Panc1 (cell line): Measurements from ENCODE around the gene TSKS. TPM values are rescaled to one million over a fixed set of nuclear protein-coding genes. Genes with fewer than 3 reads are reported as not detected.

Experiments used
- ATAC-seq: fragments of 200-7000 bp; cut with Tn5 transposase; 2 replicates; pipeline ENCODE4 v1.9.1; 2020; ENCODE audit warnings: mild to moderate bottlenecking, moderate library complexity
- BruUV-seq: library from RNA; stranded (reverse); fragments of 400-500 nt; replicated peaks from 2 replicates; lab custom pipeline; 2021; lab: Mats Ljungman, UMichigan
- CTCF ChIA-PET: fragments of 300-600 bp; sonication (Branson Sonifier 250); formaldehyde crosslinking; loops from one replicate; lab custom pipeline; 2022; ENCODE audit warnings: antibody characterized with exemption; lab: Charles Lee
- POLR2A ChIA-PET: fragments of 300-600 bp; sonication (Branson Sonifier 250); formaldehyde crosslinking; loops from one replicate; lab custom pipeline; 2022; ENCODE audit warnings: antibody characterized with exemption; lab: Charles Lee
- DNase-seq: peaks from one replicate; pipeline ENCODE4 v3.0.0-alpha.2; 2010; ENCODE audit warnings: low read depth, low spot score
- H3K27ac ChIP-seq: 2 replicates; pipeline ENCODE4 v1.5.1; 2011; ENCODE audit warnings: mild to moderate bottlenecking, low read length, inconsistent platforms
- H3K27me3 ChIP-seq: fragments of 200-500 bp; sonication (Bioruptor generic); 2 replicates; pipeline ENCODE4 v1.6.0; 2014; ENCODE audit warnings: low read length, inconsistent platforms; ENCODE audit not compliant: control insufficient read depth, insufficient read depth
- H3K36me3 ChIP-seq: fragments of 200-500 bp; sonication (Bioruptor generic); 2 replicates; pipeline ENCODE4 v1.5.1; 2014; ENCODE audit warnings: inconsistent platforms, mild to moderate bottlenecking, low read length, moderate library complexity; ENCODE audit not compliant: control insufficient read depth, insufficient read depth
- H3K4me1 ChIP-seq: 2 replicates; pipeline ENCODE4 v1.5.1; 2011; ENCODE audit warnings: inconsistent platforms, mild to moderate bottlenecking, low read length, moderate library complexity; ENCODE audit not compliant: control insufficient read depth, insufficient read depth
- H3K4me3 ChIP-seq, 2 experiments: 2 replicates each; pipeline ENCODE4 v1.5.1; 2011 to 2012; ENCODE audit warnings: low read depth in 2 of 2, low read length in 2 of 2, mild to moderate bottlenecking in 2 of 2, inconsistent platforms in 1 of 2, moderate library complexity in 1 of 2
- H3K9me3 ChIP-seq: fragments of 200-500 bp; sonication (Bioruptor generic); 2 replicates; pipeline ENCODE4 v1.5.1; 2014; ENCODE audit warnings: low read depth, mild to moderate bottlenecking, inconsistent platforms, low read length, moderate library complexity; ENCODE audit not compliant: control insufficient read depth, insufficient read depth
- CTCF ChIP-seq: fragments of 450-650 bp; IDR thresholded peaks from 2 replicates; pipeline ENCODE4 v1.5.1; 2017; ENCODE audit warnings: mild to moderate bottlenecking
- POLR2AphosphoS5 ChIP-seq: IDR thresholded peaks from 2 replicates; pipeline ENCODE4 v1.6.1; 2012; ENCODE audit warnings: mild to moderate bottlenecking, low read depth, low read length, moderate library complexity
- SIN3A ChIP-seq: IDR thresholded peaks from 2 replicates; pipeline ENCODE4 v1.6.1; 2012; ENCODE audit warnings: low read depth, mild to moderate bottlenecking, low read length, moderate library complexity, borderline replicate concordance; ENCODE audit not compliant: insufficient read depth
- TCF7L2 ChIP-seq: IDR thresholded peaks from 2 replicates; pipeline ENCODE4 v1.6.1; 2011; ENCODE audit warnings: mild to moderate bottlenecking, low read depth, low read length, inconsistent platforms
- in situ Hi-C: cut with HindIII; loops from 2 replicates; pipeline ENCODE4 v1.10.0; 2016; ENCODE audit warnings: low sequenced_read_pairs, low pct_unique_long_range_greater_than_20kb
- intact Hi-C: fragments of 100-400 bp; cut with micrococcal nuclease; formaldehyde crosslinking; loops from one replicate; pipeline ENCODE4 v1.10.0; 2022; ENCODE audit not compliant: unreplicated experiment
- total RNA-seq: library from RNA; stranded (reverse); gene quantifications from one replicate; pipeline ENCODE4 v1.2.1, GENCODE V29; 2021; ENCODE audit not compliant: unreplicated experiment
- TF ChIP-seq, protein P1 (sequence below), 2 experiments: IDR thresholded peaks; 2 replicates each; pipeline ENCODE4 v1.6.1; 2011 to 2012; ENCODE audit warnings: low read depth in 2 of 2, control low read depth in 1 of 2, low read length in 1 of 2, mild to moderate bottlenecking in 1 of 2, moderate library complexity in 1 of 2; ENCODE audit not compliant: insufficient read depth in 1 of 2

The TSKS gene
- total RNA-seq, 1 experiment from 2014 or later: not detected

DNA sequence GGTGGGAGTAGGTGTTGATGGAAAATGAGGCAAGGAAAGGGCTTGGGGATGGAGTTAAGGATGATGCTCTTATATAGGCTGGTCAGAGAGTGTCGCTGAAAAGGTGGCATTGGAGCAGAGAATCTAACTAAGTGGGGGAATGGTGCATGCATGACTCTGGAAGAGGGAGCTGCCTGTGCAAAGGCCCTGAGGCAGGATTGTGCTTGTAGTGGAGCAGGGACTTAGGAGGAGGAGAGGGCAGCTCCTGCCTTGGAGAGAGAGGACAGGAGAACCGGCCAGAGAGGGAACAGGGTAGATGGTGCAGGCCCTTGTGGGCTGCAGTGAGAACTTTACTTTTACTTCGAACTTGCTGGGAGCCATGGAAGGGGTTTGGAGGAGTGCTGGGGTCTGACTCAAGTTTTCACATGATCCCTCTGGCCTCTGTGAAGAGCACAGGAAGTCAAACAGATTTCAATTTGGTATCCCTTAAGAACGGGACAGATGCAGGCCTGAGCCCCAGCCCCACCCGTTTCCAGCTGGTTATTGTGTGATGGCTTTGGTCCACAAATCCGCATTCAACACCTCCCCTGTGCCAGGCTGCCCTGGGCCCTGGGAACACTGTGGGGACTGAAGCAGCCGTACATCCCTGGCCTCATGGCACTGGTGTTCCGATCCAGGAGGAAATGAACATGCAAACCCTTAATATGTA is 10.7 kb upstream of the TSKS start:
- ATAC-seq (no peak), DNase-seq (no peak)
- in situ Hi-C loops (no loop called here), intact Hi-C loops (no loop called here)
- Histone ChIP-seq H3K4me3 (no peak overlapping the region), H3K36me3 (no peaks in the 10 kb centered on the region), H3K4me1 (no peaks in the 10 kb centered on the region), H3K27me3 (no peaks in the 10 kb centered on the region), H3K9me3 (no peaks in the 10 kb centered on the region), H3K27ac (no peak overlapping the region)
- POLR2A ChIA-PET: no interaction called here
- CTCF ChIA-PET: no interaction called here
- TF ChIP-seq POLR2AphosphoS5 (no peak), SIN3A (no peak)
- TF ChIP-seq, protein P1, sequence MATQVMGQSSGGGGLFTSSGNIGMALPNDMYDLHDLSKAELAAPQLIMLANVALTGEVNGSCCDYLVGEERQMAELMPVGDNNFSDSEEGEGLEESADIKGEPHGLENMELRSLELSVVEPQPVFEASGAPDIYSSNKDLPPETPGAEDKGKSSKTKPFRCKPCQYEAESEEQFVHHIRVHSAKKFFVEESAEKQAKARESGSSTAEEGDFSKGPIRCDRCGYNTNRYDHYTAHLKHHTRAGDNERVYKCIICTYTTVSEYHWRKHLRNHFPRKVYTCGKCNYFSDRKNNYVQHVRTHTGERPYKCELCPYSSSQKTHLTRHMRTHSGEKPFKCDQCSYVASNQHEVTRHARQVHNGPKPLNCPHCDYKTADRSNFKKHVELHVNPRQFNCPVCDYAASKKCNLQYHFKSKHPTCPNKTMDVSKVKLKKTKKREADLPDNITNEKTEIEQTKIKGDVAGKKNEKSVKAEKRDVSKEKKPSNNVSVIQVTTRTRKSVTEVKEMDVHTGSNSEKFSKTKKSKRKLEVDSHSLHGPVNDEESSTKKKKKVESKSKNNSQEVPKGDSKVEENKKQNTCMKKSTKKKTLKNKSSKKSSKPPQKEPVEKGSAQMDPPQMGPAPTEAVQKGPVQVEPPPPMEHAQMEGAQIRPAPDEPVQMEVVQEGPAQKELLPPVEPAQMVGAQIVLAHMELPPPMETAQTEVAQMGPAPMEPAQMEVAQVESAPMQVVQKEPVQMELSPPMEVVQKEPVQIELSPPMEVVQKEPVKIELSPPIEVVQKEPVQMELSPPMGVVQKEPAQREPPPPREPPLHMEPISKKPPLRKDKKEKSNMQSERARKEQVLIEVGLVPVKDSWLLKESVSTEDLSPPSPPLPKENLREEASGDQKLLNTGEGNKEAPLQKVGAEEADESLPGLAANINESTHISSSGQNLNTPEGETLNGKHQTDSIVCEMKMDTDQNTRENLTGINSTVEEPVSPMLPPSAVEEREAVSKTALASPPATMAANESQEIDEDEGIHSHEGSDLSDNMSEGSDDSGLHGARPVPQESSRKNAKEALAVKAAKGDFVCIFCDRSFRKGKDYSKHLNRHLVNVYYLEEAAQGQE (IDR thresholded peaks at IDR 0.05; ENCODE audit: insufficient read depth in 1 of 2, low read depth in 2 of 2, low read length in 1 of 2): no peak
- TSS peak; percentile 41 for BruUV-seq

- H3K27ac ChIP-seq: no peak overlapping the region
- H3K4me3 ChIP-seq: no peak overlapping the region
- H3K27me3 ChIP-seq: no peaks in the 10 kb centered on the region
- H3K9me3 ChIP-seq: no peaks in the 10 kb centered on the region
- ChIA-PET CTCF (no interaction called here), POLR2A (no interaction called here)
- ATAC-seq: no peak
- in situ Hi-C loops (no loop called here), intact Hi-C loops (no loop called here)
- no peak for TF ChIP-seq CTCF
- no peaks in the 10 kb centered on the region for H3K36me3 ChIP-seq
- peaks cover 5% of the 10 kb centered on the region for H3K4me1 ChIP-seq
- BruUV-seq: no TSS peak
- DNase-seq: no peak
Observed at GRCh38 chr19:49772850-49773432, 9.8 kb upstream of the TSKS start.

- Histone ChIP-seq H3K4me3 (no peak overlapping the region), H3K9me3 (no peaks in the 10 kb centered on the region), H3K27ac (no peak overlapping the region), H3K36me3 (peaks cover 4% of the 10 kb centered on the region; the same call in 1 of the 2 replicates), H3K4me1 (peaks cover 8% of the 10 kb centered on the region), H3K27me3 (no peaks in the 10 kb centered on the region)
- no TSS peak for BruUV-seq
- in situ Hi-C loops: no loop called here
- ATAC-seq (no peak), DNase-seq (no peak)
- intact Hi-C loops: no loop called here
- TF ChIP-seq TCF7L2 (no peak), POLR2AphosphoS5 (no peak), CTCF (no peak), SIN3A (no peak)
- TF ChIP-seq, protein P1 (IDR thresholded peaks at IDR 0.05; ENCODE audit: insufficient read depth in 1 of 2, low read depth in 2 of 2, low read length in 1 of 2): no peak
- CTCF ChIA-PET: interaction anchor here (0.6 kb wide), 1 partner anchor 277 kb away, joined by 5 read pairs; no protein-coding TSS in a partner anchor
- POLR2A ChIA-PET: no interaction called here
Observed at GRCh38 chr19:49771674-49772139, 8.6 kb upstream of the TSKS start.
